Endothelial cell of umbilical vein (primary cell): ENCODE data around the gene CAPN1.

Experiments used
- EZH2 ChIP-seq: IDR thresholded peaks from 2 replicates; pipeline ENCODE4 v1.6.1; 2012; ENCODE audit warnings: borderline replicate concordance, low read depth, mild to moderate bottlenecking, moderate library complexity, low read length, inconsistent platforms; ENCODE audit not compliant: severe bottlenecking
- FOS ChIP-seq: IDR thresholded peaks from 2 replicates; pipeline ENCODE4 v1.6.1; 2011; ENCODE audit warnings: mild to moderate bottlenecking, low read length, moderate library complexity, borderline replicate concordance; ENCODE audit not compliant: insufficient read depth
- GATA2 ChIP-seq: IDR thresholded peaks from 2 replicates; pipeline ENCODE4 v1.7.0; 2011; ENCODE audit warnings: low read depth, mild to moderate bottlenecking, moderate library complexity, mixed read lengths, low read length; ENCODE audit not compliant: insufficient read length, insufficient read depth
- JUN ChIP-seq: IDR thresholded peaks from 2 replicates; pipeline ENCODE4 v1.6.1; 2011; ENCODE audit warnings: borderline replicate concordance, low read depth; ENCODE audit not compliant: insufficient read length, insufficient read depth
- MYC ChIP-seq: IDR thresholded peaks from one replicate; pipeline ENCODE4 v1.6.1; 2011; ENCODE audit warnings: mild to moderate bottlenecking, low read depth, low read length
- POLR2A ChIP-seq: IDR thresholded peaks from 2 replicates; pipeline ENCODE4 v1.6.1; 2012; ENCODE audit warnings: low read depth, mild to moderate bottlenecking, control low read depth, low read length
- POLR2AphosphoS5 ChIP-seq: IDR thresholded peaks from 2 replicates; pipeline ENCODE4 v1.6.1; 2012; ENCODE audit warnings: low read depth, mild to moderate bottlenecking, control low read depth, low read length, moderate library complexity; ENCODE audit not compliant: insufficient read depth
- TF ChIP-seq, protein P1 (sequence below), 2 donors: IDR thresholded peaks; 1 replicate in 1 of 2; 2 replicates in 1 of 2; pipeline ENCODE4 v1.5.1; 2011; ENCODE audit warnings: low read length in 2 of 2, mild to moderate bottlenecking in 2 of 2, moderate library complexity in 2 of 2, control low read depth in 1 of 2, inconsistent platforms in 1 of 2, low read depth in 1 of 2; ENCODE audit not compliant: insufficient read depth in 1 of 2; ENCODE audit errors: extremely low read depth in 1 of 2
- TF ChIP-seq, protein P2 (sequence below): IDR thresholded peaks from 2 replicates; pipeline ENCODE4 v1.6.1; 2011; ENCODE audit not compliant: insufficient read depth, insufficient read length

DNA sequence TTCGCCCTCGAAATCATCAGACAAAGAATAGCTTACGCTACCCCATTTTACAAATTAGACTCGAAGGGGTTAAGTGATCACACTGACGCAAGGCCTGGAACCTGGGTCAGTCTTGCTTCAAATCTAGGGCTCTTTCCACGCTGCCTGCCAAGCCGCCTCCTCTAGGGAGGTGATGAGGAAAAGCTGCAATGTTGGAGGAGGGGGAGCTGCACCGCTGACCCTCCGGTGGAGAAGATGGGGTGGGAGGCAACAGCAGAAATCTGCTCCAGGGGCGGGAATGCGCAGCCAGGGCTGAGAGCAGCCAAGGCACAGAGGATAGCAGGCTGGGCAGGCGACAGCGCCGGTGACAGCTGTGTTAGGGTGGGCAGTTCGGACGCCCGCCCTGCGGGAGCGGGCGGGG is 48.0 kb upstream of the CAPN1 start:
- TF ChIP-seq EZH2 (no peak), POLR2A (no peak), POLR2AphosphoS5 (no peak), FOS (no peak), MYC (no peak), JUN (no peak), GATA2 (no peak)
- TF ChIP-seq, protein P1, sequence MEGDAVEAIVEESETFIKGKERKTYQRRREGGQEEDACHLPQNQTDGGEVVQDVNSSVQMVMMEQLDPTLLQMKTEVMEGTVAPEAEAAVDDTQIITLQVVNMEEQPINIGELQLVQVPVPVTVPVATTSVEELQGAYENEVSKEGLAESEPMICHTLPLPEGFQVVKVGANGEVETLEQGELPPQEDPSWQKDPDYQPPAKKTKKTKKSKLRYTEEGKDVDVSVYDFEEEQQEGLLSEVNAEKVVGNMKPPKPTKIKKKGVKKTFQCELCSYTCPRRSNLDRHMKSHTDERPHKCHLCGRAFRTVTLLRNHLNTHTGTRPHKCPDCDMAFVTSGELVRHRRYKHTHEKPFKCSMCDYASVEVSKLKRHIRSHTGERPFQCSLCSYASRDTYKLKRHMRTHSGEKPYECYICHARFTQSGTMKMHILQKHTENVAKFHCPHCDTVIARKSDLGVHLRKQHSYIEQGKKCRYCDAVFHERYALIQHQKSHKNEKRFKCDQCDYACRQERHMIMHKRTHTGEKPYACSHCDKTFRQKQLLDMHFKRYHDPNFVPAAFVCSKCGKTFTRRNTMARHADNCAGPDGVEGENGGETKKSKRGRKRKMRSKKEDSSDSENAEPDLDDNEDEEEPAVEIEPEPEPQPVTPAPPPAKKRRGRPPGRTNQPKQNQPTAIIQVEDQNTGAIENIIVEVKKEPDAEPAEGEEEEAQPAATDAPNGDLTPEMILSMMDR (IDR thresholded peaks at IDR 0.05; ENCODE audit: extremely low read depth in 1 of 2, insufficient read depth in 1 of 2, low read depth in 1 of 2, low read length in 2 of 2) = no peak
- TF ChIP-seq, protein P2, sequence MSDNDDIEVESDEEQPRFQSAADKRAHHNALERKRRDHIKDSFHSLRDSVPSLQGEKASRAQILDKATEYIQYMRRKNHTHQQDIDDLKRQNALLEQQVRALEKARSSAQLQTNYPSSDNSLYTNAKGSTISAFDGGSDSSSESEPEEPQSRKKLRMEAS = no peak
